Common myeloid progenitor, CD34-positive (primary cell): ENCODE measurements around the gene LITAF. TPM values are rescaled to one million over a fixed set of nuclear protein-coding genes. Genes with fewer than 3 reads are reported as not detected.

ENCODE experiments used
- CTCF ChIA-PET: fragments of 350-600 bp; sonication (Branson Sonifier 250); formaldehyde crosslinking; loops from one replicate; lab custom pipeline; 2021; ENCODE audit warnings: antibody characterized with exemption; lab: Charles Lee
- POLR2A ChIA-PET: fragments of 350-600 bp; sonication (Branson Sonifier 250); formaldehyde crosslinking; loops from one replicate; lab custom pipeline; 2021; ENCODE audit warnings: antibody characterized with exemption; lab: Charles Lee
- DNase-seq, 3 donors: peaks; one replicate each; pipeline versions ENCODE4 v3.0.0 to v3.0.0-alpha.2; 2013
- H3K27ac ChIP-seq, 2 experiments: 1 replicate in 1 of 2; 2 replicates in 1 of 2; pipeline ENCODE4 v1.7.0; 2013; ENCODE audit warnings: inconsistent platforms in 2 of 2, low read length in 2 of 2, mild to moderate bottlenecking in 2 of 2, low read depth in 1 of 2, moderate library complexity in 1 of 2; ENCODE audit not compliant: severe bottlenecking in 2 of 2, insufficient read depth in 1 of 2, poor library complexity in 1 of 2
- H3K27me3 ChIP-seq, 5 experiments: replicated peaks in 2 of 5; 1 replicate in 3 of 5; 2 replicates in 2 of 5; pipeline versions ENCODE4 v1.6.1 to v1.7.0; 2013; ENCODE audit warnings: low read length in 4 of 5, mild to moderate bottlenecking in 2 of 5, moderate library complexity in 2 of 5, inconsistent platforms in 1 of 5; ENCODE audit not compliant: insufficient read depth in 5 of 5, control insufficient read depth in 4 of 5
- H3K36me3 ChIP-seq, 4 experiments: 1 replicate in 2 of 4; 2 replicates in 2 of 4; pipeline versions ENCODE4 v1.6.1 to v1.7.0; 2013; ENCODE audit warnings: low read length in 3 of 4, control low read depth in 1 of 4, mild to moderate bottlenecking in 1 of 4; ENCODE audit not compliant: control insufficient read depth in 4 of 4, insufficient read depth in 4 of 4
- H3K4me1 ChIP-seq, 4 experiments: 1 replicate in 3 of 4; 2 replicates in 1 of 4; pipeline versions ENCODE4 v1.6.1 to v1.7.1; 2013; ENCODE audit warnings: low read length in 3 of 4, mild to moderate bottlenecking in 3 of 4, control low read depth in 1 of 4, inconsistent platforms in 1 of 4, moderate library complexity in 1 of 4; ENCODE audit not compliant: control insufficient read depth in 4 of 4, insufficient read depth in 4 of 4; ENCODE audit errors: control extremely low read depth in 1 of 4
- H3K4me3 ChIP-seq, 7 experiments: 1 replicate in 4 of 7; 2 replicates in 3 of 7; pipeline versions ENCODE4 v1.5.1 to v1.7.0; 2013; ENCODE audit warnings: mild to moderate bottlenecking in 7 of 7, low read length in 6 of 7, moderate library complexity in 6 of 7, inconsistent platforms in 2 of 7, low read depth in 2 of 7, control low read depth in 1 of 7; ENCODE audit not compliant: insufficient read depth in 4 of 7, control insufficient read depth in 1 of 7; ENCODE audit errors: extremely low read depth in 1 of 7
- H3K9me3 ChIP-seq, 5 experiments: 1 replicate in 4 of 5; 2 replicates in 1 of 5; pipeline versions ENCODE4 v1.6.1 to v1.7.1; 2013; ENCODE audit warnings: low read length in 4 of 5, mild to moderate bottlenecking in 2 of 5, inconsistent platforms in 1 of 5, low read depth in 1 of 5, moderate library complexity in 1 of 5; ENCODE audit not compliant: control insufficient read depth in 4 of 5, insufficient read depth in 2 of 5; ENCODE audit errors: control extremely low read depth in 1 of 5
- WGBS: methylation state at CpG from one replicate; pipeline ENCODE4 v1.1.5; 2013; ENCODE audit not compliant: insufficient coverage; 5-methylcytosine and 5-hydroxymethylcytosine counted together
- polyA plus RNA-seq: library from polyadenylated mRNA; unstranded; fragments of 120-200 nt; gene quantifications from one replicate; pipeline ENCODE4 v1.2.1, GENCODE V29; 2013

Gene LITAF
- 58.9 TPM for polyA plus RNA-seq

DNA sequence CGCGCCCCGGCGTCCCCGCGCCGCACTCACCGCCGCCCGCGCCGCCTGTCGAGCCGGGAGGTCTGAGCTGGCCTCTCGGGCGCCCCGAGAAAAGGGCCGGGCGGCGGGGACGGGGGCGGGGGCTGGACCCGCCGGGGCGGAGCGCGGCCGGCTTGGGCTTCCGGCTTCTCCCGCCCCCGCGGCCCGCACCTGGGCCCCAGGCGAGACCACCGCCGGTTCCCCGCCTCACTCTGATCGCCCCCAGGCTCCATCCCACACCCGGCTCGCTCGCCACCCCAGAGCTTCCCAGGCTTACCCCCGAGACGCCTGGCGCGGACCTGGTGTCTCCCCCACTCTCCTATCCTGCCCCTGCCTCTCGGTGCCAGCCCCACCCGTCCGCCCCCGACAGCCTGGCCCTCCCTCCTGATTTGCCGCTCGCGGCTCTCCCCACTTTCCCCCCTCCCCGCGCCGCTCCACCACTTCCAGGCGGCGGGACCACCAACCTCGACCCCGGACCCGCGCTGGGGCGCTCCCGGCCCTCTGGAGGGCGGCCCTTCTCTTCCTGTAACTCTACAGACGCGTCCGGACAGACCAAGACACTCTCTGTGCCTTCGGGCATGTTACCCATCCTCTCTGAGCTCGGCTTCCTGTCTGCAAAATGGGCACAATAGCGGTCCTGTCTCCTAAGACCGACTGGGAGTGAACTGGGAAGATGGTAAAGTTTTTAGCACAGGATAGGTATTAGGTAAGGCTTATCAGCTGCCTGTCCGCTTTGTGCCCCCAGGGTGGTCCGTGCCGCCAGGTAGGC, at the start of gene LITAF:
Gene LITAF (minus strand): TSS at position 64 of the 787 bp plus-strand sequence. CDS start 30,189 bp downstream, outside the sequence.
- 4% methylated on average over 53 of the region's 74 CpGs for WGBS
- DNase-seq = peak in 2 of 3 donors; percentile 41 to 66
- Histone ChIP-seq H3K4me1 (peaks cover 29 to 56% (median 43%) of the 10 kb centered on the region in 4 experiments), H3K27ac (peak within 1 kb of the TSS; percentile 25 to 71), H3K27me3 (no peaks in the 10 kb centered on the region), H3K36me3 (no peaks in the 10 kb centered on the region), H3K9me3 (no peaks in the 10 kb centered on the region), H3K4me3 (peak within 1 kb of the TSS; percentile 48 to 86 (median 75))
- CTCF ChIA-PET = interaction anchor here (0.7 to 1.7 kb wide), 8 partner anchors 10 to 55 kb away, joined by 3 to 6 read pairs (median 3); no protein-coding TSS in a partner anchor
- POLR2A ChIA-PET = interaction anchor here (0.9 to 1.6 kb wide), 3 partner anchors 11 to 42 kb away, joined by 3 to 5 read pairs (median 5); no protein-coding TSS in a partner anchor

DNA sequence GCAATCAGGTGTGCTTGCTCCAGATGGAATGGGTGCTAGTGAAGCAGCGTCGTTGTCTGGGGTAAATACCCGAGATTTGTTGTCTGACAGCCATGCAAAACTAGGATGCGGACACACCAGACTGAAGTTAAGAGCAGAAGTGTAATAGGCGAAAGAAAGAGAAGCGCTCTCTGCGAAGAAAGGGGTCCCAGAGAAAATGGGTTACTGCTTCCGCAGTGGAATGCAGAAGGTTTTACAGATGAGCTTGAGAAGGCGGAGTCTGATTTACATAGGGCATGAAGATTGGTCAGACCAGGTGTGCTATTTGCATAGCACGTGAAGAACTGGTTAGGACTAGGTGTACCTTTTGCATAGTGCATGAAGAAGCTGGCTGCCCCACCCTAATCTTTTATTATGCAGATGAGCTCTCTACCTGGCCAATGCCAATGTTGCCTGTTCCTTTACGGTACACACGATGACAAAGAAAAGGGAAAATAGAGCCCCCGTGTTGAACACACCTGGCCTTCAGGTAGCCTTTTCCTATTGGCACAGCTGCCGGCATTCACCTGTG, 49.5 kb upstream of the LITAF start:
- H3K27me3 ChIP-seq = no peaks in the 10 kb centered on the region
- no peak overlapping the region for H3K27ac ChIP-seq
- H3K9me3 ChIP-seq = no peaks in the 10 kb centered on the region
- DNase-seq = peak in 2 of 3 donors; percentile 45 to 47
- H3K4me1 ChIP-seq = peaks cover 6 to 40% (median 26%) of the 10 kb centered on the region in 4 experiments
- H3K4me3 ChIP-seq = no peak overlapping the region
- CTCF ChIA-PET = interaction anchor here (1.0 kb wide), 1 partner anchor 15 kb away, joined by 3 read pairs; no protein-coding TSS in a partner anchor
- 53% methylated on average over 12 of the region's 14 CpGs for WGBS
- no peaks in the 10 kb centered on the region for H3K36me3 ChIP-seq
- POLR2A ChIA-PET = no interaction called here

DNA sequence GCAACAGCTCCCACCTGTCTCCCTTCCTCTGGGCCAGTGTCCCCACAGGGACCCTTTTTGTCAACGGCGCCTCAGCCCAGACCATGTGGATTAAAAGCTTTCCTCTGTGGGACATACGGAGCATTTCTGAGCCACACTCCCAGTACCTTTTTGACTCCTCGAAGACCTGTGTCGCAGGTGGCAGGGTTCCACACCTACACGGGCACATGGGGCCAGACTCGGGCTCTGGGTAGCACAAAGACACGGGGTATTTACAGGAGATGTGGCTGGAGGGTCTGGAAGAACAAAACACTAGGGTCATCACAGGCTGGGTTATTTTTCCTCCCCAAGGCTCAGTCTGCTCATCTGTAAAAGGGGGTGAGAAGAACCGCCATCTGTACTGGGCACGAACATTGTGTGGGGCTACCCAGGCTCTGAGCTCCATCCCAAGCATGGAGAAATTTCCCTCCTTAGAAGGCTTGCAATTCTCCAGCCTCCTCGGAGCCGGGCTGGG, 49.0 kb upstream of the LITAF start:
- no peaks in the 10 kb centered on the region for H3K36me3 ChIP-seq
- no peak for DNase-seq
- H3K27me3 ChIP-seq = no peaks in the 10 kb centered on the region
- no peaks in the 10 kb centered on the region for H3K9me3 ChIP-seq
- 94% methylated on average over 8 of the region's 12 CpGs for WGBS
- H3K27ac ChIP-seq = no peak overlapping the region
- ChIA-PET CTCF (interaction anchor here (1.4 kb wide), 1 partner anchor 19 kb away, joined by 5 read pairs; no protein-coding TSS in a partner anchor), POLR2A (no interaction called here)
- peaks cover 6 to 40% (median 27%) of the 10 kb centered on the region in 4 experiments for H3K4me1 ChIP-seq
- H3K4me3 ChIP-seq = no peak overlapping the region

DNA sequence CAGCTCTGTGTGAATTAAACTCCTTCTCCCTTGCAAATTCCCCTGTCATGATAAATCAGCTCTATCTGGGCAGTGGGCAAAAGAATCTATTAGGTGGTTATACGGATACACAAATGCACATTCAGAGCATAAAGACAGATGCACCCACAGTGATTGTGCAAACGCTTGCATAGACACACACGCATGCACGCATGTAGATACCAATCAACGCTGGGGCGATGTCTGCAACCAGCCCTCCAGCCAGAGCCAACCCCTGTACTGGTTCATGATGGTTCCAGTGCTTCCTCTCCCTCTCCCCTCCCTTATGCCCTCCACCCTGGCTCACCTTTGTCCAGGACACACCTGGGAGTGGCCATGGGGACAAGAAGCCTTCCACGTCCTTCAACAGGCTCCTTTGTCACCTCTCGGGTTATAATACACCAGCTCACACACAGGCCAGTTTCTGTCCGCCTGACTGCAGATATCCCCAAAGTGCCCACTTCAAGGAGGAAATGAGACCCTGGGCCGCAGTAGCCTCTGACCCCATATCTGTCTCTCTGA, 48.5 kb upstream of the LITAF start:
- Histone ChIP-seq H3K4me3 (no peak overlapping the region), H3K9me3 (no peaks in the 10 kb centered on the region), H3K27me3 (no peaks in the 10 kb centered on the region), H3K4me1 (peaks cover 7 to 40% (median 28%) of the 10 kb centered on the region in 4 experiments), H3K27ac (no peak overlapping the region), H3K36me3 (no peaks in the 10 kb centered on the region)
- WGBS = 98% methylated on average over 10 of the region's 10 CpGs
- ChIA-PET CTCF (interaction anchor here (0.8 to 1.4 kb wide), 2 partner anchors 19 to 137 kb away, joined by 3 to 5 read pairs; no protein-coding TSS in a partner anchor), POLR2A (no interaction called here)
- no peak for DNase-seq

DNA sequence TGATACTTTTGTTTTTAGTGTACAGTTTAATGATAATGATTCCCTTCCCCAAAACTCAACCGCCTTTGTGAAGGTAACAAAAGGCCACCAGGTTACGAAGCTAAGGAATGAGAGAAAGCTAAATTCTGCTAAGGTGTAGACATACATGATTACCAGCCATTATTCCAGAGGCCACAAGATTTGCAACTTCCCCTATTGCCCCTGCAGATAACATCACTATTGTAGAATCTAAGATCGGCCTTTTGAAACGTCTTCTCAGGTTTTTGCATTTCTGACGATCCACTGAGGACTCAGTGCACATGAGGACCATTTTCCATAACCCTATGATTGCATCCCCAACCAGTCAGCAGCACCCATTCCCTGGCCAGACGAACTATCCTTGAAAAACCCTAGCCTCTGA, 47.6 kb upstream of the LITAF start:
- 35% methylated on average over 5 of the region's 6 CpGs for WGBS
- H3K27ac ChIP-seq = no peak overlapping the region

DNA sequence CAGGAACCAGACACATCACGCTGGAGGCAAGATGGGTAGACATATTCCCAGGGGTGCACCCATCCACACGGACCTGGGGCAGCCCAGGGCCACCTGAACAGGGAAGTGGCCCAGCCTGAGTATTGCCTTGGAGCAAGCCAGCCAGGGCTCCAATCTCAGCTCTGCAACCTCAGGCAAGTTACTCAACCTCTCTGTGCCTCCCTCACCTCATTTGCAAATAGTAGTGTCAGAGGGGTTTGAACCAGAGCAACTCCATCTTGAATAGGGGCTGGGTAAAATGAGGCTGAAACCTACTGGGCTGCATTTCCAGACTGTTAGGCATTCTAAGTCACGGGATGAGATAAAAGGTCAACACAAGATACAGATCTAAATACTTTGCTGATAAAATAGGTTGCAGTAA, 46.4 kb upstream of the LITAF start:
- no peak for DNase-seq
- Histone ChIP-seq H3K27ac (no peak overlapping the region), H3K27me3 (no peaks in the 10 kb centered on the region), H3K9me3 (no peaks in the 10 kb centered on the region), H3K4me1 (peaks cover 11 to 56% (median 47%) of the 10 kb centered on the region in 4 experiments), H3K4me3 (no peak overlapping the region), H3K36me3 (no peaks in the 10 kb centered on the region)
- POLR2A ChIA-PET = no interaction called here
- 94% methylated on average over 2 of the region's 3 CpGs for WGBS
- CTCF ChIA-PET = no interaction called here

More for the DNA sequence above, 47.6 kb upstream of the LITAF start:
- no peaks in the 10 kb centered on the region for H3K9me3 ChIP-seq
- H3K27me3 ChIP-seq = no peaks in the 10 kb centered on the region
- H3K36me3 ChIP-seq = no peaks in the 10 kb centered on the region
- DNase-seq = peak in 2 of 3 donors; percentile 64 to 72
- peaks cover 11 to 44% (median 35%) of the 10 kb centered on the region in 4 experiments for H3K4me1 ChIP-seq
- POLR2A ChIA-PET = no interaction called here
- CTCF ChIA-PET = interaction anchor here (1.4 kb wide), 1 partner anchor 18 kb away, joined by 5 read pairs; no protein-coding TSS in a partner anchor
- no peak overlapping the region for H3K4me3 ChIP-seq
